ENCODE measurements around the gene HCAR1.

HCAR1 gene

DNA sequence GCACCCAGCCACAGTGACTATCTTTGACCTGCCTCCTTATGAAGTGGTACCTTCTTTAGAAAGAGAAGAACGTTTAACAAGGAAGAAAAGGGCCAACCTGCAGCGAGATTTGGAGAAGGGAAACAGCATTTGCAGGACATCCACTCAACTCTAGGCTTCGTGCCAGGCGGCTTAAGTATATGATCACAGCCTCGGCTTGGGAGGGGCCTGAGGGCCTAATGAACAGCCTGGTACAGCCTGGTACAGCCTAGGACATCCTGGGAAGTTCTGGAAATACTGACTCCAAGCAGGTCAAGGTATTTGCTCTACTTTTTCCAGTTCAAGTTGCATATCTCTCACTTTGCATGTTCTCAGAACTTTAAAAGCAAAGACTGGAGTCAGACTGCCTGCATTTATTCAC, 43.6 kb downstream of the HCAR1 start:
- POLR2A ChIA-PET: no interaction called here
- H3K9me3 ChIP-seq (ENCODE audit: control insufficient read depth, insufficient read depth, low read depth, low read length): no peaks in the 10 kb centered on the region
- no peak overlapping the region for H3K27ac ChIP-seq (ENCODE audit: extremely low read depth, low read depth, low read length)
- H3K36me3 ChIP-seq (ENCODE audit: control insufficient read depth in 2 of 2, insufficient read depth in 1 of 2, low read length in 2 of 2): no peaks in the 10 kb centered on the region
- no peak for TF ChIP-seq ZNF548 (tag by site-specific recombination; IDR thresholded peaks at IDR 0.05)
- no peak for TF ChIP-seq ZSCAN23 (tag by site-specific recombination; IDR thresholded peaks at IDR 0.05)
- no peak for TF ChIP-seq ZNF274 (IDR thresholded peaks at IDR 0.05; ENCODE audit: low read length)
- TF ChIP-seq ZNF274 (tag by site-specific recombination; IDR thresholded peaks at IDR 0.05; ENCODE audit: borderline replicate concordance): no peak
- TF ChIP-seq ZNF610 (tag by site-specific recombination; IDR thresholded peaks at IDR 0.05; ENCODE audit: borderline replicate concordance): no peak
- TF ChIP-seq, protein P1, sequence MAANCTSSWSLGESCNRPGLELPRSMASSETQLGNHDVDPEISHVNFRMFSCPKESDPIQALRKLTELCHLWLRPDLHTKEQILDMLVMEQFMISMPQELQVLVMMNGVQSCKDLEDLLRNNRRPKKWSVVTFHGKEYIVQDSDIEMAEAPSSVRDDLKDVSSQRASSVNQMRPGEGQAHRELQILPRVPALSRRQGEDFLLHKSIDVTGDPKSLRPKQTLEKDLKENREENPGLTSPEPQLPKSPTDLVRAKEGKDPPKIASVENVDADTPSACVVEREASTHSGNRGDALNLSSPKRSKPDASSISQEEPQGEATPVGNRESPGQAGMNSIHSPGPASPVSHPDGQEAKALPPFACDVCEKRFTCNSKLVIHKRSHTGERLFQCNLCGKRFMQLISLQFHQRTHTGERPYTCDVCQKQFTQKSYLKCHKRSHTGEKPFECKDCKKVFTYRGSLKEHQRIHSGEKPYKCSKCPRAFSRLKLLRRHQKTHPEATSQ (tag by site-specific recombination; IDR thresholded peaks at IDR 0.05): no peak
- no peak for TF ChIP-seq ZNF223 (tag by site-specific recombination; IDR thresholded peaks at IDR 0.05)
- TF ChIP-seq ZNF660 (tag by site-specific recombination; IDR thresholded peaks at IDR 0.05): no peak
- CTCF ChIA-PET: no interaction called here
- H3K4me1 ChIP-seq (ENCODE audit: control insufficient read depth, insufficient read depth, low read length): no peaks in the 10 kb centered on the region; the same call in 1 of the 2 replicates
- no peak overlapping the region for H3K4me3 ChIP-seq (ENCODE audit: low read depth, low read length)

DNA sequence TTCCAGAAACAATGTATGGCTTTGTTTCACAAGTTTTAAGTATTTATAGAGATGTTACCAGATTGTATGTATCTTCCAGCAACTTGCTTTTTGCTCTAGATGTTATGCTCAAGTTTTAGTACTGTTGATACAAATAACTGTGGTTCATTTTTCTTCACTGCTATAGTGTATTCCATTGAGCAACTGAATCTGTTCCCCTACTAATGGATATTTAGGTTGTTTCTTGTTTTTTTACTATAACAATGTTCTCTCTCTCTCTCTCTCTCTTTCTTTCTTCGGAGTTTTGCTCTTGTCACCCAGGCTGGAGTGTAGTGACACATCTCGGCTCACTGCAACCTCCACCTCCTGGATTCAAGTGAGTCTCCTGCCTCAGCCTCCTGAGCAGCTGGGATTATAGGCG, 44.1 kb downstream of the HCAR1 start:
- CTCF ChIA-PET: interaction anchor here (0.6 kb wide), 1 partner anchor 12 kb away, joined by 4 read pairs; no protein-coding TSS in a partner anchor
- H3K9me3 ChIP-seq (ENCODE audit: control insufficient read depth, insufficient read depth, low read depth, low read length): no peaks in the 10 kb centered on the region
- no peak overlapping the region for H3K27ac ChIP-seq (ENCODE audit: extremely low read depth, low read depth, low read length)
- H3K36me3 ChIP-seq (ENCODE audit: control insufficient read depth in 2 of 2, insufficient read depth in 1 of 2, low read length in 2 of 2): no peaks in the 10 kb centered on the region
- TF ChIP-seq, protein P2, sequence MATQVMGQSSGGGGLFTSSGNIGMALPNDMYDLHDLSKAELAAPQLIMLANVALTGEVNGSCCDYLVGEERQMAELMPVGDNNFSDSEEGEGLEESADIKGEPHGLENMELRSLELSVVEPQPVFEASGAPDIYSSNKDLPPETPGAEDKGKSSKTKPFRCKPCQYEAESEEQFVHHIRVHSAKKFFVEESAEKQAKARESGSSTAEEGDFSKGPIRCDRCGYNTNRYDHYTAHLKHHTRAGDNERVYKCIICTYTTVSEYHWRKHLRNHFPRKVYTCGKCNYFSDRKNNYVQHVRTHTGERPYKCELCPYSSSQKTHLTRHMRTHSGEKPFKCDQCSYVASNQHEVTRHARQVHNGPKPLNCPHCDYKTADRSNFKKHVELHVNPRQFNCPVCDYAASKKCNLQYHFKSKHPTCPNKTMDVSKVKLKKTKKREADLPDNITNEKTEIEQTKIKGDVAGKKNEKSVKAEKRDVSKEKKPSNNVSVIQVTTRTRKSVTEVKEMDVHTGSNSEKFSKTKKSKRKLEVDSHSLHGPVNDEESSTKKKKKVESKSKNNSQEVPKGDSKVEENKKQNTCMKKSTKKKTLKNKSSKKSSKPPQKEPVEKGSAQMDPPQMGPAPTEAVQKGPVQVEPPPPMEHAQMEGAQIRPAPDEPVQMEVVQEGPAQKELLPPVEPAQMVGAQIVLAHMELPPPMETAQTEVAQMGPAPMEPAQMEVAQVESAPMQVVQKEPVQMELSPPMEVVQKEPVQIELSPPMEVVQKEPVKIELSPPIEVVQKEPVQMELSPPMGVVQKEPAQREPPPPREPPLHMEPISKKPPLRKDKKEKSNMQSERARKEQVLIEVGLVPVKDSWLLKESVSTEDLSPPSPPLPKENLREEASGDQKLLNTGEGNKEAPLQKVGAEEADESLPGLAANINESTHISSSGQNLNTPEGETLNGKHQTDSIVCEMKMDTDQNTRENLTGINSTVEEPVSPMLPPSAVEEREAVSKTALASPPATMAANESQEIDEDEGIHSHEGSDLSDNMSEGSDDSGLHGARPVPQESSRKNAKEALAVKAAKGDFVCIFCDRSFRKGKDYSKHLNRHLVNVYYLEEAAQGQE (tag by site-specific recombination; IDR thresholded peaks at IDR 0.05): no peak
- TF ChIP-seq MZF1 (tag by site-specific recombination; IDR thresholded peaks at IDR 0.05; ENCODE audit: borderline replicate concordance) (peak; percentile 95), PRDM6 (tag by site-specific recombination; IDR thresholded peaks at IDR 0.05) (no peak)
- no peaks in the 10 kb centered on the region; the same call in 1 of the 2 replicates for H3K4me1 ChIP-seq (ENCODE audit: control insufficient read depth, insufficient read depth, low read length)
- POLR2A ChIA-PET: no interaction called here
- H3K4me3 ChIP-seq (ENCODE audit: low read depth, low read length): no peak overlapping the region

- ChIA-PET POLR2A (no interaction called here), CTCF (no interaction called here)
- H3K27ac ChIP-seq (ENCODE audit: extremely low read depth, low read depth, low read length): no peak overlapping the region
These were observed 46.3 kb downstream of the HCAR1 start for GRCh38 chr12:122684297-122684813.

More at GRCh38 chr12:122684297-122684813, 46.3 kb downstream of the HCAR1 start:
- Histone ChIP-seq H3K4me3 (ENCODE audit: low read depth, low read length) (no peak overlapping the region), H3K4me1 (ENCODE audit: control insufficient read depth, insufficient read depth, low read length) (no peaks in the 10 kb centered on the region; the same call in 1 of the 2 replicates), H3K36me3 (ENCODE audit: control insufficient read depth in 2 of 2, insufficient read depth in 1 of 2, low read length in 2 of 2) (no peaks in the 10 kb centered on the region), H3K9me3 (ENCODE audit: control insufficient read depth, insufficient read depth, low read depth, low read length) (no peaks in the 10 kb centered on the region)
- peak; percentile 28; the same call in 1 of the 2 replicates for TF ChIP-seq PRDM6 (tag by site-specific recombination; IDR thresholded peaks at IDR 0.05)
- TF ChIP-seq ZIC2 (tag by site-specific recombination; IDR thresholded peaks at IDR 0.05): peak; percentile 38
- no peak for TF ChIP-seq ZNF114 (tag by site-specific recombination; IDR thresholded peaks at IDR 0.05)

Measured in HEK293 (cell line).